A549 (cell line): ENCODE results near the gene PDGFA. TPM values are rescaled to one million over a fixed set of nuclear protein-coding genes. Genes with fewer than 3 reads are reported as not detected.

ENCODE experiments used
- ATAC-seq, 2 experiments: fragments of 200-7000 bp in 1 of 2; fragments of >200 bp in 1 of 2; cut with Nextera tagmentation in 1 of 2; cut with Tn5 transposase in 1 of 2; 3 replicates each; pipeline versions ENCODE4 v1.8.0 to v1.9.1; 2018 to 2020; ENCODE audit warnings: mild to moderate bottlenecking in 1 of 2, moderate library complexity in 1 of 2
- CTCF ChIA-PET: fragments of 300-600 bp; sonication (Branson Sonifier 250); formaldehyde crosslinking; extraction: SDS; loops from one replicate; lab custom pipeline; 2021; ENCODE audit warnings: antibody characterized with exemption, inconsistent platforms; lab: Yijun Ruan, JAX
- POLR2A ChIA-PET: fragments of 350-600 bp; formaldehyde crosslinking; extraction: SDS; loops from one replicate; lab custom pipeline; 2021; ENCODE audit warnings: antibody characterized with exemption, inconsistent platforms; lab: Yijun Ruan, JAX
- DNase-seq, 2 experiments: peaks; one replicate each; pipeline versions ENCODE4 v3.0.0 to v3.0.0-alpha.2; 2011 to 2016; ENCODE audit warnings: low read depth in 1 of 2, low spot score in 1 of 2
- FAIRE-seq: peaks from 2 replicates; lab custom pipeline; 2011; peaks lifted over from hg19 to GRCh38; lab: Jason Lieb, UNC
- H3K27ac ChIP-seq, 2 experiments: fragments of >200 bp; sonication (Bioruptor Twin); formaldehyde crosslinking; 3 replicates each; pipeline ENCODE4 v1.5.1; 2016 to 2017
- H3K4me1 ChIP-seq: fragments of >200 bp; sonication (Bioruptor Twin); formaldehyde crosslinking; 3 replicates; pipeline ENCODE4 v1.6.1; 2016
- H3K4me2 ChIP-seq: fragments of >200 bp; sonication (Bioruptor Twin); formaldehyde crosslinking; 3 replicates; pipeline ENCODE4 v1.6.1; 2016
- H3K4me3 ChIP-seq: fragments of >200 bp; sonication (Bioruptor Twin); formaldehyde crosslinking; 3 replicates; pipeline ENCODE4 v1.5.1; 2016
- H3K9me3 ChIP-seq: fragments of >200 bp; sonication (Bioruptor Twin); formaldehyde crosslinking; 3 replicates; pipeline ENCODE4 v1.6.1; 2016
- ATOH8 ChIP-seq: fragments of 250-450 bp; sonication (Bioruptor Pico); IDR thresholded peaks from 2 replicates; pipeline ENCODE4 v1.5.0; 2020; ENCODE audit warnings: low read depth, mild to moderate bottlenecking, moderate library complexity
- CTCF ChIP-seq: fragments of >200 bp; sonication (Bioruptor Twin); formaldehyde crosslinking; IDR thresholded peaks from 3 replicates; pipeline ENCODE4 v1.5.1; 2016
- EHMT2 ChIP-seq: fragments of 200-600 bp; sonication (generic); IDR thresholded peaks from 2 replicates; pipeline ENCODE4 v1.6.1; 2016; ENCODE audit warnings: antibody characterized with exemption, low read depth, mild to moderate bottlenecking, moderate library complexity
- HDAC2 ChIP-seq: fragments of 200-600 bp; sonication (generic); IDR thresholded peaks from 2 replicates; pipeline ENCODE4 v1.6.1; 2016
- JUN ChIP-seq, 2 experiments: fragments of >200 bp; sonication (Bioruptor Twin); formaldehyde crosslinking; IDR thresholded peaks; 2 replicates in 1 of 2; 3 replicates in 1 of 2; pipeline ENCODE4 v1.6.1; 2016 to 2017
- JUNB ChIP-seq: fragments of >200 bp; sonication (Bioruptor Twin); formaldehyde crosslinking; IDR thresholded peaks from 2 replicates; pipeline ENCODE4 v1.6.1; 2016
- KDM5A ChIP-seq: fragments of 200-600 bp; sonication (generic); IDR thresholded peaks from 2 replicates; pipeline ENCODE4 v1.6.1; 2016; ENCODE audit warnings: antibody characterized with exemption, mild to moderate bottlenecking
- MAX ChIP-seq: IDR thresholded peaks from 2 replicates; pipeline ENCODE4 v1.6.1; 2012
- POLR2A ChIP-seq: IDR thresholded peaks from 2 replicates; pipeline ENCODE4 v1.6.1; 2012; ENCODE audit warnings: mild to moderate bottlenecking, low read length
- POLR2AphosphoS2 ChIP-seq: conservative IDR thresholded peaks from 2 replicates; pipeline ENCODE4 v1.6.1; 2012; ENCODE audit warnings: low read length, improper control_type of control experiment, inconsistent platforms
- RNF2 ChIP-seq: fragments of 200-600 bp; sonication (generic); IDR thresholded peaks from 2 replicates; pipeline ENCODE4 v1.6.1; 2016; ENCODE audit warnings: low read depth, mild to moderate bottlenecking, antibody characterized with exemption, moderate library complexity, borderline replicate concordance
- SMC3 ChIP-seq: fragments of >200 bp; sonication (Bioruptor Twin); formaldehyde crosslinking; IDR thresholded peaks from 3 replicates; pipeline ENCODE4 v1.6.1; 2018; ENCODE audit warnings: inconsistent platforms
- SREBF2 ChIP-seq: fragments of 450-650 bp; IDR thresholded peaks from 2 replicates; pipeline ENCODE4 v1.6.1; 2014; ENCODE audit warnings: mild to moderate bottlenecking, moderate library complexity
- WGBS: methylation state at CpG from one replicate; pipeline ENCODE4 v1.1.6; 2017; ENCODE audit errors: missing lambda C conversion rate; 5-methylcytosine and 5-hydroxymethylcytosine counted together
- polyA plus RNA-seq, 4 experiments: library from polyadenylated mRNA; depleted of rRNA in 3 of 4; stranded (reverse); fragments of >200 nt; fragmentation: RNase III in 1 of 4; extraction: RNeasy Plus Mini Kit Qiagen cat#74134 plus additional on column Dnase treatment in 1 of 4; gene quantifications; 2 replicates in 3 of 4; 3 replicates in 1 of 4; pipeline ENCODE4 v1.2.3, GENCODE V29; 2011 to 2017

PDGFA gene
- polyA plus RNA-seq, 2 of the 4 experiments (the other 2 are of a cell fraction): 12.8 to 14.9 TPM

GRCh38 chr7:520503-521161, 986 bp upstream of the PDGFA start:
- CTCF ChIA-PET: interaction anchor here (0.9 to 4.3 kb wide), 11 partner anchors 10 to 194 kb away, joined by 3 to 35 read pairs (median 6); no protein-coding TSS in a partner anchor
- ATAC-seq: peak in 1 of 2 experiments; percentile 13; a peak in 3 of 6 replicates

GRCh38 chr7:518630-519483, 789 bp downstream of the PDGFA start:
- Histone ChIP-seq H3K27ac (peak overlapping the region; percentile 89 to 94), H3K9me3 (no peaks in the 10 kb centered on the region), H3K4me2 (peak overlapping the region; percentile 99), H3K4me3 (peak overlapping the region; percentile 74), H3K4me1 (peaks cover 36% of the 10 kb centered on the region)
- FAIRE-seq: no peak
- ATAC-seq: peak; percentile 59 to 76
- DNase-seq: peak; percentile 60 to 87
- POLR2A ChIA-PET: interaction anchor here (0.6 to 2.8 kb wide), 7 partner anchors 16 to 186 kb away, joined by 3 to 18 read pairs (median 5); no protein-coding TSS in a partner anchor
- CTCF ChIA-PET: interaction anchor here (0.7 to 4.3 kb wide), 7 partner anchors 17 to 187 kb away, joined by 3 to 35 read pairs (median 6); no protein-coding TSS in a partner anchor
- 4% methylated on average over 30 of the region's 93 CpGs for WGBS
- peak; percentile 93; the same call in 1 of the 2 replicates for TF ChIP-seq RNF2
- TF ChIP-seq HDAC2: peak; percentile 75
- TF ChIP-seq POLR2AphosphoS2: no peak
- TF ChIP-seq POLR2A: peak; percentile 61
- peak; percentile 10; the same call in 2 of the 3 replicates for TF ChIP-seq SMC3
- no peak for TF ChIP-seq EHMT2
- TF ChIP-seq JUN (IDR thresholded peaks at IDR 0.05): peak in 1 of 2 experiments; percentile 7; a peak in 2 of 5 replicates
- 0 out of 2 replicates have a peak, but pooled peaks have one; percentile 46 for TF ChIP-seq MAX

More at GRCh38 chr7:520503-521161, 986 bp upstream of the PDGFA start:
- no peaks in the 10 kb centered on the region for H3K9me3 ChIP-seq
- peak overlapping the region; percentile 74 for H3K4me3 ChIP-seq
- TF ChIP-seq POLR2A: no peak
- peak; percentile 42 for TF ChIP-seq CTCF
- DNase-seq (no peak), FAIRE-seq (no peak)
- H3K27ac ChIP-seq: peak overlapping the region; percentile 89 to 94
- peak overlapping the region; percentile 99 for H3K4me2 ChIP-seq
- H3K4me1 ChIP-seq: peaks cover 29% of the 10 kb centered on the region
- WGBS: 87% methylated on average over 22 of the region's 63 CpGs
- POLR2A ChIA-PET: interaction anchor here (1.0 to 2.8 kb wide), 3 partner anchors 17 to 22 kb away, joined by 4 to 18 read pairs (median 16); no protein-coding TSS in a partner anchor

GRCh38 chr7:517774-518629, 1.6 kb downstream of the PDGFA start:
- H3K9me3 ChIP-seq: no peaks in the 10 kb centered on the region
- FAIRE-seq (no peak), DNase-seq (peak; percentile 51 to 70), ATAC-seq (peak; percentile 15 to 58; a peak in 4 of 6 replicates)
- peak overlapping the region; percentile 74 for H3K4me3 ChIP-seq
- H3K27ac ChIP-seq: peak overlapping the region; percentile 89 to 94
- peaks cover 39% of the 10 kb centered on the region for H3K4me1 ChIP-seq
- CTCF ChIA-PET: interaction anchor here (1.1 to 4.3 kb wide), 4 partner anchors 18 to 186 kb away, joined by 3 to 35 read pairs (median 15); no protein-coding TSS in a partner anchor
- TF ChIP-seq SREBF2 (no peak), ATOH8 (no peak), JUNB (no peak), RNF2 (peak; percentile 58; the same call in 1 of the 2 replicates), KDM5A (no peak)
- POLR2A ChIA-PET: interaction anchor here (1.0 to 2.8 kb wide), 6 partner anchors 10 to 185 kb away, joined by 3 to 16 read pairs (median 4); no protein-coding TSS in a partner anchor
- peak overlapping the region; percentile 99 for H3K4me2 ChIP-seq
- 2% methylated on average over 34 of the region's 70 CpGs for WGBS
